HEK293 (cell line): ENCODE results near the gene BBS10.
"Not testable (repeated sequence)": the region's sequence is repeated elsewhere in the genome, so short reads cannot be mapped to it uniquely, and the experiment has no call there.

ENCODE experiments used
- CTCF ChIA-PET: fragments of 350-600 bp; formaldehyde crosslinking; extraction: SDS; loops from one replicate; lab custom pipeline; 2021; ENCODE audit warnings: antibody characterized with exemption; lab: Yijun Ruan, JAX
- POLR2A ChIA-PET: fragments of 300-600 bp; formaldehyde crosslinking; extraction: SDS; loops from one replicate; lab custom pipeline; 2020; ENCODE audit warnings: antibody characterized with exemption, inconsistent platforms; lab: Yijun Ruan, JAX
- H3K27ac ChIP-seq: fragments of 200-500 bp; sonication (Bioruptor generic); 2 replicates; pipeline ENCODE4 v1.5.1; 2014; ENCODE audit warnings: low read depth, low read length, control low read depth, inconsistent platforms; ENCODE audit errors: extremely low read depth
- H3K36me3 ChIP-seq, 2 experiments: fragments of 200-500 bp in 1 of 2; sonication (Bioruptor generic) in 1 of 2; 1 replicate in 1 of 2; 2 replicates in 1 of 2; pipeline ENCODE4 v1.5.1; 2014 to 2017; ENCODE audit warnings: inconsistent platforms in 2 of 2, low read length in 2 of 2; ENCODE audit not compliant: control insufficient read depth in 2 of 2, insufficient read depth in 1 of 2
- H3K4me1 ChIP-seq: fragments of 200-500 bp; sonication (Bioruptor generic); 2 replicates; pipeline ENCODE4 v1.5.1; 2014; ENCODE audit warnings: mild to moderate bottlenecking, low read length, inconsistent platforms; ENCODE audit not compliant: control insufficient read depth, insufficient read depth
- H3K4me3 ChIP-seq: 2 replicates; pipeline ENCODE4 v1.5.1; 2011; ENCODE audit warnings: low read depth, mild to moderate bottlenecking, control low read depth, low read length, moderate library complexity
- H3K9me3 ChIP-seq: fragments of 200-500 bp; sonication (Bioruptor generic); 2 replicates; pipeline ENCODE4 v1.5.1; 2014; ENCODE audit warnings: low read depth, low read length, inconsistent platforms; ENCODE audit not compliant: control insufficient read depth, insufficient read depth
- EGR2 ChIP-seq: fragments of 450-650 bp; formaldehyde crosslinking; IDR thresholded peaks from 2 replicates; pipeline ENCODE4 v1.5.1; 2016; ENCODE audit warnings: low read depth, missing biosample characterization, missing genetic modification characterization
- IKZF3 ChIP-seq: fragments of 450-650 bp; IDR thresholded peaks from 2 replicates; pipeline ENCODE4 v1.5.0; 2018; ENCODE audit warnings: missing biosample characterization, mild to moderate bottlenecking, missing genetic modification characterization, moderate library complexity
- KLF1 ChIP-seq: fragments of 450-650 bp; formaldehyde crosslinking; IDR thresholded peaks from 2 replicates; pipeline ENCODE4 v1.5.1; 2016; ENCODE audit warnings: missing biosample characterization, missing genetic modification characterization
- KLF9 ChIP-seq: fragments of 450-650 bp; formaldehyde crosslinking; IDR thresholded peaks from 2 replicates; pipeline ENCODE4 v1.5.1; 2016; ENCODE audit warnings: missing biosample characterization, missing genetic modification characterization, low read depth
- MYNN ChIP-seq: fragments of 450-650 bp; formaldehyde crosslinking; IDR thresholded peaks from 2 replicates; pipeline ENCODE4 v1.5.1; 2016; ENCODE audit warnings: missing biosample characterization, missing genetic modification characterization, borderline replicate concordance
- PRDM1 ChIP-seq: fragments of 450-650 bp; formaldehyde crosslinking; IDR thresholded peaks from 2 replicates; pipeline ENCODE4; 2016; ENCODE audit warnings: missing biosample characterization, missing genetic modification characterization
- ZBTB1 ChIP-seq: fragments of 450-650 bp; formaldehyde crosslinking; IDR thresholded peaks from 2 replicates; pipeline ENCODE4 v1.5.1; 2016; ENCODE audit warnings: missing biosample characterization, missing genetic modification characterization
- ZBTB17 ChIP-seq: fragments of 450-650 bp; formaldehyde crosslinking; IDR thresholded peaks from 2 replicates; pipeline ENCODE4 v1.5.1; 2016; ENCODE audit warnings: missing biosample characterization, missing genetic modification characterization
- ZBTB26 ChIP-seq: fragments of 450-650 bp; formaldehyde crosslinking; optimal IDR thresholded peaks from 2 replicates; pipeline ENCODE3; 2016; ENCODE audit warnings: missing biosample characterization, mild to moderate bottlenecking, missing genetic modification characterization
- ZBTB48 ChIP-seq: fragments of 450-650 bp; formaldehyde crosslinking; IDR thresholded peaks from 2 replicates; pipeline ENCODE4 v1.5.1; 2016; ENCODE audit warnings: missing biosample characterization, missing genetic modification characterization
- ZBTB6 ChIP-seq: fragments of 450-650 bp; formaldehyde crosslinking; IDR thresholded peaks from 2 replicates; pipeline ENCODE4 v1.5.1; 2017; ENCODE audit warnings: missing biosample characterization, missing genetic modification characterization
- ZBTB8A ChIP-seq: fragments of 450-650 bp; formaldehyde crosslinking; IDR thresholded peaks from 2 replicates; pipeline ENCODE4 v1.5.1; 2016; ENCODE audit warnings: missing biosample characterization, missing genetic modification characterization
- ZEB2 ChIP-seq: fragments of 450-650 bp; formaldehyde crosslinking; IDR thresholded peaks from 2 replicates; pipeline ENCODE4 v1.5.1; 2016; ENCODE audit warnings: missing biosample characterization, missing genetic modification characterization
- ZFHX2 ChIP-seq: fragments of 450-650 bp; formaldehyde crosslinking; conservative IDR thresholded peaks from 2 replicates; pipeline ENCODE4 v1.5.1; 2016; ENCODE audit warnings: missing biosample characterization, missing genetic modification characterization
- ZNF175 ChIP-seq: fragments of 450-650 bp; formaldehyde crosslinking; IDR thresholded peaks from 2 replicates; pipeline ENCODE4 v1.5.1; 2016; ENCODE audit warnings: missing biosample characterization, missing genetic modification characterization
- ZNF335 ChIP-seq: fragments of 450-650 bp; formaldehyde crosslinking; conservative IDR thresholded peaks from 2 replicates; pipeline ENCODE4 v1.5.1; 2016; ENCODE audit warnings: missing biosample characterization, missing genetic modification characterization
- ZNF341 ChIP-seq: fragments of 450-650 bp; formaldehyde crosslinking; IDR thresholded peaks from 2 replicates; pipeline ENCODE4; 2016; ENCODE audit warnings: low read depth, missing biosample characterization, missing genetic modification characterization
- ZNF416 ChIP-seq: fragments of 450-650 bp; formaldehyde crosslinking; IDR thresholded peaks from 2 replicates; pipeline ENCODE4 v1.5.1; 2016; ENCODE audit warnings: missing biosample characterization, missing genetic modification characterization
- ZNF571 ChIP-seq: fragments of 450-650 bp; formaldehyde crosslinking; IDR thresholded peaks from 2 replicates; pipeline ENCODE4 v1.5.0; 2017; ENCODE audit warnings: missing biosample characterization, missing genetic modification characterization
- ZNF600 ChIP-seq: fragments of 450-650 bp; formaldehyde crosslinking; IDR thresholded peaks from 2 replicates; pipeline ENCODE4 v1.5.1; 2016; ENCODE audit warnings: missing biosample characterization, missing genetic modification characterization
- ZNF664 ChIP-seq: fragments of 450-650 bp; formaldehyde crosslinking; IDR thresholded peaks from 2 replicates; pipeline ENCODE4 v1.5.1; 2016; ENCODE audit warnings: missing biosample characterization, missing genetic modification characterization
- TF ChIP-seq, protein P1 (sequence below): fragments of 450-650 bp; formaldehyde crosslinking; IDR thresholded peaks from 2 replicates; pipeline ENCODE4 v1.5.1; 2016; ENCODE audit warnings: missing biosample characterization, missing genetic modification characterization
- TF ChIP-seq, protein P2 (sequence below): fragments of 450-650 bp; formaldehyde crosslinking; IDR thresholded peaks from 2 replicates; pipeline ENCODE4 v1.5.1; 2017; ENCODE audit warnings: missing biosample characterization, missing genetic modification characterization

Gene BBS10

GRCh38 chr12:76329159-76329558 lies 19.1 kb downstream of the BBS10 start:
- H3K36me3 ChIP-seq, result no peaks in the 10 kb centered on the region
- H3K4me3 ChIP-seq, result no peak overlapping the region
- no peaks in the 10 kb centered on the region for H3K4me1 ChIP-seq
- no peak for TF ChIP-seq ZFHX2 (tag by site-specific recombination)
- no peak for TF ChIP-seq ZBTB1 (tag by site-specific recombination)
- no peak for TF ChIP-seq ZNF416 (tag by site-specific recombination)
- no peak for TF ChIP-seq ZNF571 (tag by site-specific recombination)
- TF ChIP-seq, protein P1, sequence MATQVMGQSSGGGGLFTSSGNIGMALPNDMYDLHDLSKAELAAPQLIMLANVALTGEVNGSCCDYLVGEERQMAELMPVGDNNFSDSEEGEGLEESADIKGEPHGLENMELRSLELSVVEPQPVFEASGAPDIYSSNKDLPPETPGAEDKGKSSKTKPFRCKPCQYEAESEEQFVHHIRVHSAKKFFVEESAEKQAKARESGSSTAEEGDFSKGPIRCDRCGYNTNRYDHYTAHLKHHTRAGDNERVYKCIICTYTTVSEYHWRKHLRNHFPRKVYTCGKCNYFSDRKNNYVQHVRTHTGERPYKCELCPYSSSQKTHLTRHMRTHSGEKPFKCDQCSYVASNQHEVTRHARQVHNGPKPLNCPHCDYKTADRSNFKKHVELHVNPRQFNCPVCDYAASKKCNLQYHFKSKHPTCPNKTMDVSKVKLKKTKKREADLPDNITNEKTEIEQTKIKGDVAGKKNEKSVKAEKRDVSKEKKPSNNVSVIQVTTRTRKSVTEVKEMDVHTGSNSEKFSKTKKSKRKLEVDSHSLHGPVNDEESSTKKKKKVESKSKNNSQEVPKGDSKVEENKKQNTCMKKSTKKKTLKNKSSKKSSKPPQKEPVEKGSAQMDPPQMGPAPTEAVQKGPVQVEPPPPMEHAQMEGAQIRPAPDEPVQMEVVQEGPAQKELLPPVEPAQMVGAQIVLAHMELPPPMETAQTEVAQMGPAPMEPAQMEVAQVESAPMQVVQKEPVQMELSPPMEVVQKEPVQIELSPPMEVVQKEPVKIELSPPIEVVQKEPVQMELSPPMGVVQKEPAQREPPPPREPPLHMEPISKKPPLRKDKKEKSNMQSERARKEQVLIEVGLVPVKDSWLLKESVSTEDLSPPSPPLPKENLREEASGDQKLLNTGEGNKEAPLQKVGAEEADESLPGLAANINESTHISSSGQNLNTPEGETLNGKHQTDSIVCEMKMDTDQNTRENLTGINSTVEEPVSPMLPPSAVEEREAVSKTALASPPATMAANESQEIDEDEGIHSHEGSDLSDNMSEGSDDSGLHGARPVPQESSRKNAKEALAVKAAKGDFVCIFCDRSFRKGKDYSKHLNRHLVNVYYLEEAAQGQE (tag by site-specific recombination), result no peak
- TF ChIP-seq ZEB2 (tag by site-specific recombination), result no peak
- no peak for TF ChIP-seq ZNF664
- no peak for TF ChIP-seq ZBTB6
- TF ChIP-seq MYNN (tag by site-specific recombination), result no peak
- no peak for TF ChIP-seq ZNF175
- TF ChIP-seq, protein P2, sequence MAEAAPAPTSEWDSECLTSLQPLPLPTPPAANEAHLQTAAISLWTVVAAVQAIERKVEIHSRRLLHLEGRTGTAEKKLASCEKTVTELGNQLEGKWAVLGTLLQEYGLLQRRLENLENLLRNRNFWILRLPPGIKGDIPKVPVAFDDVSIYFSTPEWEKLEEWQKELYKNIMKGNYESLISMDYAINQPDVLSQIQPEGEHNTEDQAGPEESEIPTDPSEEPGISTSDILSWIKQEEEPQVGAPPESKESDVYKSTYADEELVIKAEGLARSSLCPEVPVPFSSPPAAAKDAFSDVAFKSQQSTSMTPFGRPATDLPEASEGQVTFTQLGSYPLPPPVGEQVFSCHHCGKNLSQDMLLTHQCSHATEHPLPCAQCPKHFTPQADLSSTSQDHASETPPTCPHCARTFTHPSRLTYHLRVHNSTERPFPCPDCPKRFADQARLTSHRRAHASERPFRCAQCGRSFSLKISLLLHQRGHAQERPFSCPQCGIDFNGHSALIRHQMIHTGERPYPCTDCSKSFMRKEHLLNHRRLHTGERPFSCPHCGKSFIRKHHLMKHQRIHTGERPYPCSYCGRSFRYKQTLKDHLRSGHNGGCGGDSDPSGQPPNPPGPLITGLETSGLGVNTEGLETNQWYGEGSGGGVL (tag by site-specific recombination), result no peak
- H3K27ac ChIP-seq, result no peak overlapping the region
- no peaks in the 10 kb centered on the region for H3K9me3 ChIP-seq
- POLR2A ChIA-PET, result no interaction called here
- CTCF ChIA-PET, result no interaction called here

GRCh38 chr12:76319595-76320319 lies 28.5 kb downstream of the BBS10 start:
- H3K4me1 ChIP-seq, H3K4me3 ChIP-seq, POLR2A ChIA-PET, H3K27ac ChIP-seq, H3K9me3 ChIP-seq, H3K36me3 ChIP-seq: not testable (repeated sequence)
- CTCF ChIA-PET, result interaction anchor here (0.7 kb wide), 1 partner anchor 126 kb away, joined by 3 read pairs; no protein-coding TSS in a partner anchor
- TF ChIP-seq ZBTB48 (tag by site-specific recombination), result peak; percentile 89
- TF ChIP-seq KLF1 (tag by site-specific recombination), result peak; percentile 80; the same call in 1 of the 2 replicates
- TF ChIP-seq ZNF600 (tag by site-specific recombination), result 0 out of 2 replicates have a peak, but pooled peaks have one; percentile 26
- TF ChIP-seq ZNF341 (tag by site-specific recombination), result peak; percentile 65
- peak; percentile 44 for TF ChIP-seq ZBTB26 (tag by site-specific recombination)
- 0 out of 2 replicates have a peak, but pooled peaks have one; percentile 36 for TF ChIP-seq KLF9 (tag by site-specific recombination)
- TF ChIP-seq ZFHX2 (tag by site-specific recombination), result peak; percentile 55
- TF ChIP-seq IKZF3, result peak; percentile 41; the same call in 1 of the 2 replicates
- peak; percentile 87 for TF ChIP-seq PRDM1 (tag by site-specific recombination)
- TF ChIP-seq ZBTB17 (tag by site-specific recombination), result peak; percentile 23
- 0 out of 2 replicates have a peak, but pooled peaks have one; percentile 17 for TF ChIP-seq ZBTB8A (tag by site-specific recombination)
- peak; percentile 68 for TF ChIP-seq ZNF335 (tag by site-specific recombination)
- TF ChIP-seq EGR2 (tag by site-specific recombination), result peak; percentile 35
- TF ChIP-seq, all 188 proteins: peak for 13; not testable (repeated sequence) for 175
